Vagina (tissue), 2 donors: Measurements from ENCODE around the gene TMEM95. TPM values are rescaled to one million over a fixed set of nuclear protein-coding genes. Genes with fewer than 3 reads are reported as not detected.

Experiments used
- DNase-seq, 2 donors: peaks; one replicate each; pipeline ENCODE4 v3.0.0-alpha.2; 2017; ENCODE audit errors: extremely low spot score in 2 of 2
- H3K27ac ChIP-seq: fragments of 200-600 bp; sonication (generic); one replicate; pipeline ENCODE4 v1.5.1; 2019
- H3K27me3 ChIP-seq: fragments of 200-600 bp; sonication (generic); one replicate; pipeline ENCODE4 v1.5.1; 2019
- H3K36me3 ChIP-seq, 2 donors: fragments of 200-600 bp; sonication (generic); one replicate each; pipeline ENCODE4 v1.5.1; 2017 to 2019
- H3K4me1 ChIP-seq: fragments of 200-600 bp; sonication (generic); one replicate; pipeline ENCODE4 v1.5.1; 2019
- H3K4me3 ChIP-seq, 2 donors: fragments of 200-600 bp; sonication (generic); 1 replicate in 1 of 2; 2 replicates in 1 of 2; pipeline ENCODE4 v1.5.1; 2016 to 2019
- H3K9me3 ChIP-seq: fragments of 200-600 bp; sonication (generic); one replicate; pipeline ENCODE4 v1.5.1; 2019
- POLR2A ChIP-seq, 2 donors: fragments of 450-650 bp; IDR thresholded peaks; one replicate each; pipeline ENCODE4 v1.6.1; 2017; ENCODE audit warnings: antibody characterized with exemption in 2 of 2, mild to moderate bottlenecking in 2 of 2, moderate library complexity in 2 of 2
- POLR2AphosphoS5 ChIP-seq, 2 donors: sonication (generic); formaldehyde crosslinking; IDR thresholded peaks; one replicate each; pipeline ENCODE4 v1.9.0; 2017; ENCODE audit warnings: antibody characterized with exemption in 2 of 2, mild to moderate bottlenecking in 2 of 2, low read depth in 1 of 2; ENCODE audit not compliant: insufficient read depth in 1 of 2
- intact Hi-C: fragments of 100-400 bp; cut with DNase I; formaldehyde crosslinking; loops from one replicate; pipeline ENCODE4 v1.15.1; 2023
- total RNA-seq: library from RNA; depleted of rRNA; stranded (reverse); fragments of >200 nt; gene quantifications from one replicate; pipeline ENCODE4 v1.2.3, GENCODE V29; 2016
- TF ChIP-seq, protein P1 (sequence below), 3 experiments: fragments of 450-650 bp in 2 of 3; fragments of 200-600 bp in 1 of 3; sonication (generic) in 1 of 3; IDR thresholded peaks; one replicate each; pipeline ENCODE4 v1.5.1; 2017 to 2019; ENCODE audit warnings: antibody characterized with exemption in 3 of 3, mild to moderate bottlenecking in 2 of 3, moderate library complexity in 2 of 3

TMEM95 gene
- total RNA-seq, 1 donor from 2014 or later = not detected

DNA sequence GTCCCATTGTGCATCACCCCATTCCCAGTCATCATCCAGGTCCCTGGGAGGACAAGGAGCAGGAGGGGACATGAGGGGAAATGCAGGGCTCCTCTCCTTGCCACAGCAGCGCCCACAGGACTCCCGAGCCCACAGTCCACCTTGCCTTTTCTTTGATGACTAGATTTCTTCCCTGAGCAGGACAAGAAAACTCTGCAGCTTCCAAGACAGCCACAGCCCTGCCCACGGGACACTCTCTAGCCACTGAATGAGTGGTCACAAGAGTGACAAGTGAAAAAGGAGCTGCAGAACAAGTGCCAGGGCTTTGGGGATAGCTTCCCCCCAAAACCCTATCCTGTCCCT is 30.5 kb upstream of the TMEM95 start:
- peaks cover 14% of the 10 kb centered on the region for H3K4me1 ChIP-seq

DNA sequence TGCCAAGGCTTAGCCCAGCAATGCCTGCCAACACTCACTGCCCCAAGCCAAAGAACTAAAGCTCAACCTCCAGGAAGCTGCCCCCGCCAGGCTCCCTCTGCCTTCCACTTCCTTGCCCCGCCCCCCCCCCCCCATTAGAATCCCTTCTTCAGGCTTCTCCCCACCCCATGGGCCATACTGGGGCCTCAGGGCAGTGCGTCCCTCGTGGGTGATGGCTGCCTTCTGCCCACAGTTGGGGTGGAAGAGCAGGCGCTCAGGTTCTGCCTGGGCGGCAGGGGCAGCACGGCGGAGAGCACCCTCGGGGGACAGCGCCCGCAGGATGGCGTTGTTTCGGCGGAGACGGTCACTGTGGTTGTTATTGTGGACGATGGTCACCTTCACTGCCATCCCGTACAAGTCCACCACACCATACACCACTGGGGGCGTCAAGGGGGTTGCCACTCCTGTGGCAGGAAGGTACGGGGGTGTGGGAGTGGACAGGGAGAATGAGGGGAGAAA is 29.9 kb upstream of the TMEM95 start:
- no peaks in the 10 kb centered on the region for H3K9me3 ChIP-seq
- TF ChIP-seq POLR2AphosphoS5 (IDR thresholded peaks at IDR 0.05; ENCODE audit: insufficient read depth in 1 of 2, low read depth in 1 of 2) = no peak
- TF ChIP-seq, protein P1, sequence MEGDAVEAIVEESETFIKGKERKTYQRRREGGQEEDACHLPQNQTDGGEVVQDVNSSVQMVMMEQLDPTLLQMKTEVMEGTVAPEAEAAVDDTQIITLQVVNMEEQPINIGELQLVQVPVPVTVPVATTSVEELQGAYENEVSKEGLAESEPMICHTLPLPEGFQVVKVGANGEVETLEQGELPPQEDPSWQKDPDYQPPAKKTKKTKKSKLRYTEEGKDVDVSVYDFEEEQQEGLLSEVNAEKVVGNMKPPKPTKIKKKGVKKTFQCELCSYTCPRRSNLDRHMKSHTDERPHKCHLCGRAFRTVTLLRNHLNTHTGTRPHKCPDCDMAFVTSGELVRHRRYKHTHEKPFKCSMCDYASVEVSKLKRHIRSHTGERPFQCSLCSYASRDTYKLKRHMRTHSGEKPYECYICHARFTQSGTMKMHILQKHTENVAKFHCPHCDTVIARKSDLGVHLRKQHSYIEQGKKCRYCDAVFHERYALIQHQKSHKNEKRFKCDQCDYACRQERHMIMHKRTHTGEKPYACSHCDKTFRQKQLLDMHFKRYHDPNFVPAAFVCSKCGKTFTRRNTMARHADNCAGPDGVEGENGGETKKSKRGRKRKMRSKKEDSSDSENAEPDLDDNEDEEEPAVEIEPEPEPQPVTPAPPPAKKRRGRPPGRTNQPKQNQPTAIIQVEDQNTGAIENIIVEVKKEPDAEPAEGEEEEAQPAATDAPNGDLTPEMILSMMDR (IDR thresholded peaks at IDR 0.05) = no peak
- TF ChIP-seq POLR2A (IDR thresholded peaks at IDR 0.05) = no peak
- H3K36me3 ChIP-seq = peaks cover 0 to 51% of the 10 kb centered on the region in 2 donors
- intact Hi-C loops = no loop called here
- DNase-seq = no peak
- no peak overlapping the region for H3K4me3 ChIP-seq
- H3K27me3 ChIP-seq = no peaks in the 10 kb centered on the region
- H3K27ac ChIP-seq = no peak overlapping the region
- peaks cover 14% of the 10 kb centered on the region for H3K4me1 ChIP-seq

More for the DNA sequence above, 30.5 kb upstream of the TMEM95 start:
- Histone ChIP-seq H3K27me3 (no peaks in the 10 kb centered on the region), H3K4me3 (no peak overlapping the region), H3K36me3 (peaks cover 0 to 51% of the 10 kb centered on the region in 2 donors), H3K9me3 (no peaks in the 10 kb centered on the region), H3K27ac (no peak overlapping the region)
- no peak for DNase-seq
- intact Hi-C loops = no loop called here
- TF ChIP-seq, protein P1 (IDR thresholded peaks at IDR 0.05) = no peak

DNA sequence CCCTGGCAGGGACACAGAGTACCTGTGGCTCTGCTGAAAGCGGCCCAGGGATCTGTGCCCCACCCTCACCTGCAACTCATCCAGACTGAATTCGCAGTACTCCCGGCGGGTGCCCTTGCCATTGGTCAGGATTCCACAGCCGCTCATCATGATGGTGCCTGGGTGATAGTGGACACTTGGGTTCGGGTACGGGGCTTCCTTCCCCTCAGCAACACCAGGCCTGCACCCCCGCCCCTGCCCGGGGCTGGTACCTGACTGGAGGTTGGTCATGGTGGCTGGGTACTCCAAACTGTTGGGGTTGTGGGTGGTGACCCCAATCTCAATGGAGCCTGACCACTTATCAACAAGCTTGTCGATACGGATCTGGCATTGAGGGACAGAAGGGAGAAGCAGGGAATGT is 28.8 kb upstream of the TMEM95 start:
- H3K36me3 ChIP-seq = peaks cover 0 to 42% of the 10 kb centered on the region in 2 donors
- intact Hi-C loops = no loop called here

DNA sequence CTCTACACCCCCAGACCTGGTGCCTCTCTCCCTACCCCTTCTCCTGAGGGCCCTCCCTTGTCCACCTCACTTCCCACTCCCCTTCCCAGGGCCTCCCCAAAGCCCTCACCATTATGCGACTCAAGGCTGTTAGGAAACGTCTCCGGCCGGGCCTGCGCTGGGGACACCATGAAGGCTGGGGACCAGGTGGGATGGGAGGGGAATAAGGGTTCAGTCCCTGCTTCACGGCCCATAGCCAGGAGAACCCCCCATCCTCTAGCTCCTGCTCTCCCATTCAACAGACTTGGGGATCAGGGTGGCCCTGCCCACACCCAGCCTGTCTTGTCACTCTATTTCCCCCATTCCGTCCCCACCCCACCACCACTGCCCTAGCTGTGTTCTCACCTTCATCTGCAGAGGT is 27.9 kb upstream of the TMEM95 start:
- no peak for DNase-seq
- TF ChIP-seq POLR2A (IDR thresholded peaks at IDR 0.05) = no peak
- no peak for TF ChIP-seq POLR2AphosphoS5 (IDR thresholded peaks at IDR 0.05; ENCODE audit: insufficient read depth in 1 of 2, low read depth in 1 of 2)
- TF ChIP-seq, protein P1 (IDR thresholded peaks at IDR 0.05) = no peak
- H3K27me3 ChIP-seq = no peaks in the 10 kb centered on the region
- intact Hi-C loops = no loop called here
- peaks cover 22% of the 10 kb centered on the region for H3K4me1 ChIP-seq
- no peaks in the 10 kb centered on the region for H3K9me3 ChIP-seq
- peaks cover 0 to 34% of the 10 kb centered on the region in 2 donors for H3K36me3 ChIP-seq
- no peak overlapping the region for H3K4me3 ChIP-seq
- H3K27ac ChIP-seq = no peak overlapping the region

More for the DNA sequence above, 28.8 kb upstream of the TMEM95 start:
- H3K9me3 ChIP-seq = no peaks in the 10 kb centered on the region
- no peak overlapping the region for H3K4me3 ChIP-seq
- no peak for DNase-seq
- TF ChIP-seq POLR2A (IDR thresholded peaks at IDR 0.05) (no peak), POLR2AphosphoS5 (IDR thresholded peaks at IDR 0.05; ENCODE audit: insufficient read depth in 1 of 2, low read depth in 1 of 2) (no peak)
- TF ChIP-seq, protein P1 (IDR thresholded peaks at IDR 0.05) = no peak
- H3K27ac ChIP-seq = no peak overlapping the region
- H3K4me1 ChIP-seq = peaks cover 22% of the 10 kb centered on the region
- no peaks in the 10 kb centered on the region for H3K27me3 ChIP-seq

GRCh38 chr17:7327501-7327900 is 27.5 kb upstream of the TMEM95 start:
- H3K27ac ChIP-seq = no peak overlapping the region
- TF ChIP-seq POLR2AphosphoS5 (IDR thresholded peaks at IDR 0.05; ENCODE audit: insufficient read depth in 1 of 2, low read depth in 1 of 2) = no peak
- TF ChIP-seq, protein P1 (IDR thresholded peaks at IDR 0.05) = no peak
- no peak for TF ChIP-seq POLR2A (IDR thresholded peaks at IDR 0.05)
- no peaks in the 10 kb centered on the region for H3K27me3 ChIP-seq
- DNase-seq = no peak
- peaks cover 22% of the 10 kb centered on the region for H3K4me1 ChIP-seq
- peaks cover 0 to 29% of the 10 kb centered on the region in 2 donors for H3K36me3 ChIP-seq
- intact Hi-C loops = no loop called here
- no peak overlapping the region for H3K4me3 ChIP-seq
- no peaks in the 10 kb centered on the region for H3K9me3 ChIP-seq
